K562 (cell line): ENCODE data around the gene LSM11. TPM values are rescaled to one million over a fixed set of nuclear protein-coding genes. Genes with fewer than 3 reads are reported as not detected.

ENCODE experiments used
- CHD2 ChIP-seq: IDR thresholded peaks from 2 replicates; pipeline ENCODE4 v1.6.1; 2011; ENCODE audit warnings: low read depth, low read length
- CTCFL ChIP-seq: IDR thresholded peaks from 2 replicates; pipeline ENCODE4 v1.6.1; 2011; ENCODE audit warnings: borderline replicate concordance, low read depth, mild to moderate bottlenecking, moderate library complexity, low read length; ENCODE audit not compliant: insufficient read depth, poor library complexity, severe bottlenecking
- DMBX1 ChIP-seq: fragments of 250-450 bp; sonication (Bioruptor Pico); IDR thresholded peaks from 2 replicates; pipeline ENCODE4 v1.8.0; 2022; ENCODE audit warnings: inconsistent platforms, mild to moderate bottlenecking, moderate library complexity, borderline replicate concordance
- E2F3 ChIP-seq: fragments of 250-450 bp; sonication (Bioruptor Pico); IDR thresholded peaks from 2 replicates; pipeline ENCODE4 v1.4.0; 2020; ENCODE audit warnings: mild to moderate bottlenecking
- ETS1 ChIP-seq: conservative IDR thresholded peaks from 2 replicates; pipeline ENCODE4 v1.6.1; 2011; ENCODE audit warnings: low read depth, mild to moderate bottlenecking, low read length; ENCODE audit not compliant: control insufficient read depth
- KDM5B ChIP-seq: fragments of 200-600 bp; sonication (generic); IDR thresholded peaks from 2 replicates; pipeline ENCODE4 v1.6.1; 2012; ENCODE audit warnings: low read depth, mild to moderate bottlenecking, moderate library complexity, low read length, control low read depth, inconsistent platforms; ENCODE audit not compliant: insufficient replicate concordance
- MAZ ChIP-seq, 2 experiments: fragments of 450-650 bp in 1 of 2; sonication (generic) in 1 of 2; formaldehyde crosslinking; IDR thresholded peaks in 1 of 2; conservative IDR thresholded peaks in 1 of 2; 2 replicates each; pipeline versions ENCODE4 v1.4.0 to v1.5.0; 2020; ENCODE audit warnings: mild to moderate bottlenecking in 1 of 2, missing genetic modification reagents in 1 of 2
- STAG1 ChIP-seq: sonication (generic); formaldehyde crosslinking; IDR thresholded peaks from 2 replicates; pipeline ENCODE4 v1.5.0; 2020; ENCODE audit warnings: missing genetic modification reagents, borderline replicate concordance
- YY1 ChIP-seq, 3 experiments: IDR thresholded peaks; 2 replicates each; pipeline ENCODE4 v1.6.1; 2011; ENCODE audit warnings: low read length in 2 of 3, mild to moderate bottlenecking in 2 of 3, moderate library complexity in 2 of 3, borderline replicate concordance in 1 of 3, control low read depth in 1 of 3, low read depth in 1 of 3; ENCODE audit not compliant: insufficient read depth in 3 of 3, insufficient replicate concordance in 2 of 3, control insufficient read depth in 1 of 3, insufficient read length in 1 of 3; ENCODE audit errors: extremely low read depth in 1 of 3
- ZNF609 ChIP-seq: sonication (generic); formaldehyde crosslinking; IDR thresholded peaks from 2 replicates; pipeline ENCODE4 v1.8.1; 2023; ENCODE audit warnings: missing genetic modification reagents, mild to moderate bottlenecking, borderline replicate concordance
- polyA plus RNA-seq, 8 experiments: library from polyadenylated mRNA; depleted of rRNA in 4 of 8; stranded (reverse) in 5 of 8; unstranded in 3 of 8; fragments of >200 nt; fragmentation: Nextera tagmentation in 2 of 8; fragmentation: Illumina TruSeq in 1 of 8; extraction: Ambion mirVana in 2 of 8; extraction: Trizol in 1 of 8; gene quantifications; 2 replicates each; pipeline versions ENCODE4 v1.2.1 to v1.2.3, GENCODE V29; 2011 to 2014; ENCODE audit warnings: inconsistent platforms in 1 of 8, missing spikeins in 1 of 8
- total RNA-seq, 7 experiments: library from RNA; depleted of rRNA in 6 of 7; stranded (reverse); fragments of >200 nt in 6 of 7; fragmentation: Illumina TruSeq in 2 of 7; extraction: Trizol in 2 of 7; gene quantifications; 2 replicates each; pipeline versions ENCODE4 v1.2.1 to v1.2.3, GENCODE V29; 2011 to 2021; ENCODE audit warnings: low replicate concordance in 1 of 7

The LSM11 gene
- total and polyA plus RNA-seq, 9 of the 15 experiments (the other 6 are each of a cell fraction or from before 2014, with no cell fraction given): 1.8 to 9.4 (median 4.7) TPM

- TF ChIP-seq STAG1 (CRISPR knock-in tag) (peak; percentile 85; the same call in 1 of the 2 replicates), E2F3 (CRISPR knock-in tag) (no peak), ETS1 (peak; percentile 71), ZNF609 (no peak), MAZ (CRISPR knock-in tag; conservative IDR thresholded peaks at IDR 0.05 in 1 of 2, IDR thresholded peaks at IDR 0.05 in 1 of 2) (peak; percentile 85 to 86), CTCFL (peak; percentile 80), YY1 (IDR thresholded peaks at IDR 0.05; ENCODE audit: borderline replicate concordance in 1 of 3, control insufficient read depth in 1 of 3, extremely low read depth in 1 of 3, insufficient read depth in 3 of 3, insufficient read length in 1 of 3, insufficient replicate concordance in 2 of 3, low read depth in 1 of 3, low read length in 2 of 3) (peak in 2 of 3 experiments; percentile 90 to 93), DMBX1 (CRISPR knock-in tag) (no peak), KDM5B (peak; percentile 28), CHD2 (0 out of 2 replicates have a peak, but pooled peaks have one; percentile 18)
These were observed at the start of gene LSM11 (continued) for GRCh38 chr5:157743163-157744050.
